Kidney (tissue), 14 donors: ENCODE results near the gene STRA6. TPM values are rescaled to one million over a fixed set of nuclear protein-coding genes. Genes with fewer than 3 reads are reported as not detected.

Experiments
- DNase-seq, 5 donors: peaks; one replicate each; pipeline ENCODE4 v3.0.0-alpha.2; 2013 to 2020
- FAIRE-seq: peaks from 2 replicates; lab custom pipeline; 2012; peaks lifted over from hg19 to GRCh38; lab: Jason Lieb, UNC
- H3K27ac ChIP-seq, 2 donors: one replicate each; pipeline ENCODE4 v1.7.0; 2013; ENCODE audit warnings: low read depth in 2 of 2, low read length in 2 of 2, inconsistent platforms in 1 of 2
- H3K27me3 ChIP-seq: one replicate; pipeline ENCODE4 v1.7.1; 2013; ENCODE audit warnings: low read length, inconsistent platforms; ENCODE audit not compliant: control insufficient read depth, insufficient read depth
- H3K36me3 ChIP-seq, 3 donors: one replicate each; pipeline versions ENCODE4 v1.7.0 to v1.7.1; 2013; ENCODE audit warnings: low read length in 3 of 3, control low read depth in 1 of 3, inconsistent platforms in 1 of 3; ENCODE audit not compliant: insufficient read depth in 3 of 3, control insufficient read depth in 2 of 3
- H3K4me1 ChIP-seq, 3 donors: one replicate each; pipeline versions ENCODE4 v1.7.0 to v1.7.1; 2013; ENCODE audit warnings: low read length in 3 of 3, inconsistent platforms in 1 of 3, low read depth in 1 of 3; ENCODE audit not compliant: control insufficient read depth in 2 of 3, insufficient read depth in 2 of 3
- H3K4me3 ChIP-seq, 3 donors: one replicate each; pipeline versions ENCODE4 v1.7.0 to v1.8.1; 2013; ENCODE audit warnings: low read length in 3 of 3, control low read depth in 1 of 3, inconsistent platforms in 1 of 3
- H3K9ac ChIP-seq, 3 donors: one replicate each; pipeline versions ENCODE4 v1.7.0 to v1.7.1; 2013; ENCODE audit warnings: low read length in 3 of 3, control low read depth in 1 of 3, inconsistent platforms in 1 of 3
- H3K9me3 ChIP-seq, 3 donors: one replicate each; pipeline versions ENCODE4 v1.7.0 to v1.7.1; 2013; ENCODE audit warnings: low read length in 3 of 3, control low read depth in 1 of 3, inconsistent platforms in 1 of 3; ENCODE audit not compliant: control insufficient read depth in 2 of 3, insufficient read depth in 1 of 3
- intact Hi-C: fragments of 100-400 bp; cut with DNase I; formaldehyde crosslinking; loops from one replicate; pipeline ENCODE4 v1.11.1; 2022
- polyA plus RNA-seq: library from polyadenylated mRNA; stranded (reverse); fragments of 350-450 nt; fragmentation: Illumina TruSeq; extraction: RNeasy Lipid Tissue Mini Kit (QIAGEN cat#74804); gene quantifications from one replicate; pipeline ENCODE4 v1.2.3, GENCODE V29; 2014; ENCODE audit warnings: low read depth, low replicate concordance; ENCODE audit not compliant: insufficient read depth
- total RNA-seq: library from RNA; stranded (reverse); fragmentation: NEBNext Ultra II Directional; extraction: Animal tissue kit (Norgen Biotek cat#: 25700); gene quantifications from one replicate; pipeline ENCODE4 v1.2.1, GENCODE V29; 2021
- TF ChIP-seq, protein P1 (sequence below): IDR thresholded peaks from 3 replicates; pipeline ENCODE4 v1.5.1; 2012; ENCODE audit warnings: mild to moderate bottlenecking, moderate library complexity, borderline replicate concordance; ENCODE audit not compliant: insufficient read depth; ENCODE audit errors: extremely low read depth
- donor health status: control.
- donor health status: control.
- donor health status: control.
- donor health status: control.
- donor health status: control.
- donor health status: DM: yes; HTN: yes; CAD: no.
- donor health status: Normal renal cell carcinoma (clear cell type).

The STRA6 gene
- total and polyA plus RNA-seq, 2 donors from 2014 or later = 2.0 to 31.9 TPM

GRCh38 chr15:74200871-74201419 is 1.6 kb downstream of the STRA6 start:
- FAIRE-seq (no peak), DNase-seq (peak in 3 of 5 donors; percentile 61 to 87 (median 65))
- TF ChIP-seq, protein P1, sequence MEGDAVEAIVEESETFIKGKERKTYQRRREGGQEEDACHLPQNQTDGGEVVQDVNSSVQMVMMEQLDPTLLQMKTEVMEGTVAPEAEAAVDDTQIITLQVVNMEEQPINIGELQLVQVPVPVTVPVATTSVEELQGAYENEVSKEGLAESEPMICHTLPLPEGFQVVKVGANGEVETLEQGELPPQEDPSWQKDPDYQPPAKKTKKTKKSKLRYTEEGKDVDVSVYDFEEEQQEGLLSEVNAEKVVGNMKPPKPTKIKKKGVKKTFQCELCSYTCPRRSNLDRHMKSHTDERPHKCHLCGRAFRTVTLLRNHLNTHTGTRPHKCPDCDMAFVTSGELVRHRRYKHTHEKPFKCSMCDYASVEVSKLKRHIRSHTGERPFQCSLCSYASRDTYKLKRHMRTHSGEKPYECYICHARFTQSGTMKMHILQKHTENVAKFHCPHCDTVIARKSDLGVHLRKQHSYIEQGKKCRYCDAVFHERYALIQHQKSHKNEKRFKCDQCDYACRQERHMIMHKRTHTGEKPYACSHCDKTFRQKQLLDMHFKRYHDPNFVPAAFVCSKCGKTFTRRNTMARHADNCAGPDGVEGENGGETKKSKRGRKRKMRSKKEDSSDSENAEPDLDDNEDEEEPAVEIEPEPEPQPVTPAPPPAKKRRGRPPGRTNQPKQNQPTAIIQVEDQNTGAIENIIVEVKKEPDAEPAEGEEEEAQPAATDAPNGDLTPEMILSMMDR = no peak
- no peak overlapping the region for H3K4me3 ChIP-seq
- no peaks in the 10 kb centered on the region for H3K36me3 ChIP-seq
- no peaks in the 10 kb centered on the region for H3K9me3 ChIP-seq
- H3K9ac ChIP-seq = no peak overlapping the region
- no peaks in the 10 kb centered on the region for H3K27me3 ChIP-seq
- intact Hi-C loops = no loop called here
- no peak overlapping the region for H3K27ac ChIP-seq
- H3K4me1 ChIP-seq = peaks cover 5 to 11% (median 6%) of the 10 kb centered on the region in 3 donors

GRCh38 chr15:74200412-74200815 is 2.2 kb downstream of the STRA6 start:
- TF ChIP-seq, protein P1 = no peak
- DNase-seq = peak in 1 of 5 donors; percentile 81
- Histone ChIP-seq H3K4me1 (peaks cover 3 to 7% (median 6%) of the 10 kb centered on the region in 3 donors), H3K27me3 (no peaks in the 10 kb centered on the region), H3K36me3 (no peaks in the 10 kb centered on the region), H3K27ac (no peak overlapping the region), H3K9me3 (no peaks in the 10 kb centered on the region), H3K4me3 (no peak overlapping the region), H3K9ac (no peak overlapping the region)
- intact Hi-C loops = no loop called here
- no peak for FAIRE-seq

DNA sequence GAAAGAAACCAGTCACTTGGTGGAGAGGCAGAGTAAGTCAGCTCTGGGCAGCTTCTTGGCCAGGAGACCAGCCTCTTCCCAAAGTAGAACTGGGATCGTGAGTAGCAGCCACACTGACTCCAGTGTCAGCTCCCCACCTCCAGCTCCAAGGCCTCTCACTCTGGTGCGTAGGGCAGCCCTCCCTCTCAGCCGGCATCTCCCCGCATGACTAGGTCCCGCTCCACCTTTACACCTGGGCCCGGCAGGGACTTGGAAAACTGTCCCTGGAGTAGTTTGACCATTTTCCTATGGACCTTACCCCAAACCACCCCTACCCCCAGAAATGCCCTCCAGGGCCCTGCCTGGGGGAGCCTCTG is 3.3 kb downstream of the STRA6 start:
- DNase-seq (peak in 3 of 5 donors; percentile 55 to 76 (median 56)), FAIRE-seq (no peak)
- H3K9ac ChIP-seq = no peak overlapping the region
- H3K4me3 ChIP-seq = no peak overlapping the region
- no peaks in the 10 kb centered on the region for H3K27me3 ChIP-seq
- peaks cover 3 to 6% (median 3%) of the 10 kb centered on the region in 3 donors for H3K4me1 ChIP-seq
- TF ChIP-seq, protein P1 = no peak
- intact Hi-C loops = no loop called here
- H3K36me3 ChIP-seq = no peaks in the 10 kb centered on the region
- no peaks in the 10 kb centered on the region for H3K9me3 ChIP-seq
- H3K27ac ChIP-seq = no peak overlapping the region
